Fibroblast of skin of scalp (primary cell): ENCODE data around the gene ZMYND8.

Experiments used
- DNase-seq: peaks from one replicate; pipeline ENCODE4 v3.0.0-alpha.2; 2013

The ZMYND8 gene

DNA sequence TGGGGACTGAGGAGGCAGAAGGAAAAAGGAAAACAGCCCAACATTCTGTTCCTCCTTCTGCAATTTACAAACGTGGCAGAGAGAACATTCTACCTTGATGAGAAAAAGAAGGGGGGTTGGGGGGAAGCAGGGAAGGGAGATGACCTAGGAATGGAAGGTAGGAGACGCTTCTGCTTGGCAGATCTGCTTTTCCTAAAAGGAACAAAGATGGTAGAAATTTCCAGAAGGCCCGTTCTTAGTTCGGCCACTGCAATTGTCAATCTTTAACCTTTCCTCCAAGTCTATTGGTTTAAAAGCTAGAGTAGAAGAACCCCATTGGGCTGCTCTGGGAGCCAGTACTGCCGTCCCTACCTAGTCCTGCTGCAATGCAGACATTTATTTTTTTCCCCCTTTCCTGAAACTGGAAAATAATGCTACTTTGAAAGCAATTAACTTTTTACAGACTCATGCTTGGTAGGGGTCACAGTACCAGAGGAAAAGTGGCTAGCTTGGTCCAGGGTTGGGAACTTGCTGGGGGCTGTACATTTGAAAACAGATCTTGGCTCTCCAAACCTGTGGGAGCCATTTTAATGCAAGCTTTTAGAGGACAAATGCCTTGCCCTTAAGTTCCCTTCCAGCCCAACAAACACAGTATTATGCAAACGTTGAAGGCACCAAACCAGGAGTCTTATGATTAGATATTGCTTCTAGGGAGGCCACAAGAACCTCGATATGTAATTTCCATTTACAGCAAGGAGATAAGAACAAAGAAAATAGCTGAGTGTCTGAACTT, 2.6 kb downstream of the ZMYND8 start:
- no peak for DNase-seq

- DNase-seq = no peak
Observed at GRCh38 chr20:47353239-47353691, 3.2 kb downstream of the ZMYND8 start.

DNA sequence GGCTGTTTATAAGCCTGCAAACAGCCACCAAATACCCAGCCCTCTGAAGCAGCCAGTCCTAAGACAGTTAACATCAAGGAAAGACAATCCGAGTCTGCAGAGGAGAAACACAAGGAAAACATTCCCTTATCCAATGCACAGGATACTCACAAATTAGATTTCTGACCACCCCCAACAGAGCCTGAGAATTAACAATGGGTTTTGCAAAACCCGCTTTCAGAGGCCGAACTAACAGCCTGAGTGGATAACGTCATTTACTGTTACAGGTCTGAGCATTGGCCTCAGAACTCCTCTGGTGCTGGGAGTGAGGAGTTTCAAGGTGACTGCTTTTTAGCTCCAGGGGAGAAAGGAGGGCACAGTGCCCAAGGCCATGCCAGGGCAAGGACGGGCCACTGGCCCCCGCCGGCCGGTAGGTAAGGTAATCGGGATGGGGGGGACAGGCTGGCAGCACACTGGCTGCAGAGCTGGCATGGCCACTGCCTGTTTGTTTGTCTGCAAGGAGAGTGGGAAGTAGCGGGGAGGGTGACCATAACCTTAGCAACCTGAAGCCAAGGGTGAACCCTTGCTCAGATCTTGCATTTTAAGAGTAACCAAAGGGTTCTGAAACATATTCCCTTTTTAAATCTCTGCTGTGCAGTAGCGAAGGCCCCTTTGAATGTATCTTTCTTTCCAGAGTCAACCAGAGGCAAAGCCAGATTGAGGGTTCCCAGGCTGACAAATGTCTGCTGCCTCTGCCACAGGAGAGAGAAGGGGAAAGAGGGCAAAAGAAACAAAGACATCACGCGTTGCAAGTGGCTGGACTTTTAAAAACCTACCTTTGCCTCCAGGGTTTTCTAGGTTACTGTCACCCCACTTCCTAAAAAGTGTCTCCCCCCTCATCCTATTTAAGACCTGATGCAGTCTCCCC, 3.9 kb downstream of the ZMYND8 start:
- DNase-seq = no peak

GRCh38 chr20:47351643-47352331, 4.7 kb downstream of the ZMYND8 start:
- no peak for DNase-seq

- DNase-seq = peak; percentile 37
Observed at GRCh38 chr20:47350691-47351545, 5.6 kb downstream of the ZMYND8 start.

DNA sequence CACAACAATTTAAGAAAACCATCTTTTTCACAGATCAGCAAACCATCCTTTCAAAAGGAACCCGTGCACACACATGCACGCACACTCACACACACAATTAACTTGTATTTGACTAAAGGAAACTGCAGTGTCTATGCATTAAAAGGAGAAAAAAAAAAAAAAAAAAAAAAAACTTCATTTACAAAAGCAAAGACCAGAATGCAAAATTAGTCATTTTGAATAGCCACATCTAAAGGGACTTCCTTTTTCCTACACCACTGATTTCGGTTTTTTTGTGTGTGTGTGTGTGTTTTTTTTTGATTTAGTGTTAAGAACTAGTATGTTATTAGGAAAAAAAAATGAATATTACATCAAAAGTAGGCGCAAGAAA, 6.3 kb downstream of the ZMYND8 start:
- no peak for DNase-seq

DNA sequence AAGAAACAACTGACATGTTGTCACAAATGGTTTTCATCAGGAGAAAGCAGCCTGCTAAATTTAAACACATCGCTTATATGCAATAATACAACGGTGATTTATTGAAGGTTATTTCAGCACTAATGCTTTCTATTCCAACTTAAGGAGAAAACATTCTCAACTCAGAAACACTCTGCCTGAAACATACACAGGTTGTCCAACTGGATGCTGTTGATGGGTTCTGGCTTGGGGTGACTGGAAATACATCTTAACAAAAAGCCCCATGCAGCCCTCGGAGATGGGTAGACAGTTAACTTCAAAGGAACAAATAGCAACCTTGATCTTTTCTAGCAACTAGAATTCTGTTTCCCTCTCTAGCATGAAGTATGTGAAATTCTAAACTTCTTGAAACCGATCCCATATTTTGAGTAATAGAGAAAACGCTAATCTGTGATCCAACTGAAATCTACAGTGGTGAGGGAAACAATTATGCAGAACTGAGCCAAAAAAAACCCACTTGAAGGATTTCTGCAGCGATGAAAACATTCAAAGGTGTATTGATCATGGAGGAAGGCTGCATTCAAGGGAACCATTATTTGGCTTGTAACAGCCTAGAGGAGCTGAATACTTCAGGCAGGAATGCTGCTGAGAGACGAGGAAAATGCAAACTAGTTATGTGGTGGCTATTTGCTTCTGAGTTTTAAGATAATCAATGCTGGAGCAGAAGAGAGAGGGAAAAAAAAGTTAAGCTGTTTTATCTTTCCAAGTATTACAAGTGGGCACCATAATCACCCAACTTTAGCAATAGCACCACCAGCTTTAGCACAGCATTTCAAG, 6.9 kb downstream of the ZMYND8 start:
- DNase-seq = no peak

DNA sequence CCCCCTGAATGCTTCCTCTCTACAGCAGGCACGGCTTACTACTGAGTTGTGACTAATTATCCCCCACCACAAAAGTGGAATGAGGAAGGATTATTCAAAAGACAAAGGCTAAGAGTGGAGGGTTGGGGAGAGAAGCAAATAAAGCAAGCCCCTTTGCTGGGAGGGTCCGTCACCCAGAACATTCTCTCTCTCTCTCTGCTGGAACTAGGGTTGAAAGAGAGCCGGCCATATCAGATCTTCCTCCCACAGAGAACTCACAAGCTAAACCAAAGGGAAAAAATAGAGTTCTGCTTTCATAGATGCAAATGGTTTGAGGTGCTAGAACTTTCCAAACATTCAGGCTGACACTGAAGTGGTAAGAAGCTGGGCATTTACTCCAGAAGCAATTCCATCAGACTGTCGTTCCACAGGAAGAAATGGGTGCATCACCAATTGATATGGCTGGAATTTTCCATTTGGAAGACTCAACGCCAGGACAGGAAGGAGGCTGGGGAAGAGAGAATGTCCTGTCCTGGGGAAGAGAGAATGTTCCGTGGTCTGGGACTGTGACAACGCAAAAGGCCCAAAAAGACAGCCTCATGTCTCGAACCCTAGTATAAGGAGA, 7.9 kb downstream of the ZMYND8 start:
- DNase-seq = no peak

DNA sequence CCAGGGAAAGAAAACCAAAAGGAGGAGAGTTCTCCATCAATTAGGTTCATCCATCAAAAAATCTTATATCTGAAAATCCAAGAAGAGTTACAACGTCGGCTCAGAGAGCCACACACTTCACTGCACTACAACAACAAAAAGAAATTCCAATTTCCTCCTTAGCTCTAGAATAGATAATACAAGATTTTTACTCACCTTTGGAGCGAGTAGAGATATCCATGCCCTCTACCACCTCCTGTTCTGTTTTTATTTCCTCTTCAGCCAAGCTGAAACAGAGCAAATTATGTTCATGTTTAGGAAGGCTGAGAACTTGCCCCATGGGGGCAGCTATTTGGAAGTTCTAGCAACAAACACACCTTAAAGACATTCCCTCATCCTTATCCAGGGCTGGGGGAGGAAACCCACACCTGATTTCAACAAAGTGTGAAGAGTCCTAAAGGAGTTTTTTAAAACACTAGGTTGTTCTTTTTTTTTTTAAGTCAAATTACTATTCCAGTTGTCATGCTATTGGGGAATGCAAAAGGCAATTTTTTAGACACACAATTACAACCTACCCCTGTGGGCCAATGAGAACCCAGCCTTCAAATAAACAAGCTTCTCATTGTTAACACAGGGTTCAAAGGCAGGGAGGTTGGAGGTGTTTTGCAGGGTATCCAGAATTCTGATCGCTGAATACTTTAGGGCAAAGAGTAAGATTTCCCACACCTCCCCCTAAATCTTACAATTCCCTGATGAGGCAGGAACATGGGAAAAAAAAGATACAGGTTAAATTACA, 8.7 kb downstream of the ZMYND8 start:
- DNase-seq = no peak

DNA sequence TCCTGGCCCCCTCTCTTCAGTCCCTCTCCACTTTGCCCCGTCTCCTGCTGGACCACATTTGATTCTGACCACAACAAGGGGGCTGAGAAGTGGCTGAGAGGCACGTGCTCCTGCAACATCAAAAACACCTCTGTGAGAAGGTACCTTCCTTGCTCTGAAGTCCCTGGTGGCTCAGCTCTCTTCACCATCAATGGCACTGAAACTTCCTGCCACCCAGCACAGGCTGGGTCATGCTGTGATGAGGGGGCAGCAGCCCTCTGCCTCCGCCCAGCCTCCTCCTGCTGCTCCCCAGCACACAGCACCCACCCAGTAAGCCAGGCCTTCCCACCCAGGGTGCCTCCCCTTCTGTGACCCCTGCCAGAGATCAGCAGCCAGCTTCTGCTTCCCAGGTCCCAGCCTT, 10.3 kb downstream of the ZMYND8 start:
- no peak for DNase-seq

DNA sequence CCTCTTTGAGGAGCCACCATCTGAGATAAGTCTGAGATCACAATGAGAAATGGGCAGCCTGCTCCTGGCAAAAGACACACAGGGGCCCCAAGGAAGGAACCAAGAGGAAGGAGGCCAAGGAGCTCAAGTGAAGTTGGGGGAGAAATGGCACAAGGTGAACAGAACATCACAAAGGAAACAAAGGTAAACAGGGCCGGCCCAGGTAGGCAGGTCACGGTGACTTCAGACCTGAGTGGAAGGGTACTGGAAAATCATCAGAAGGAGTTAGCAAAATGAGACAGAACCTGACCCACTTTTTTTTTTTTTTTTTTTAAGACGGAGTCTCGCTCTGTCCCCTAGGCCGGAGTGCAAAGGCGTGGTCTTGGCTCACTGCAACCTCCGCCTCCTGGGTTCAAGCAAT, 11.3 kb downstream of the ZMYND8 start:
- no peak for DNase-seq

DNA sequence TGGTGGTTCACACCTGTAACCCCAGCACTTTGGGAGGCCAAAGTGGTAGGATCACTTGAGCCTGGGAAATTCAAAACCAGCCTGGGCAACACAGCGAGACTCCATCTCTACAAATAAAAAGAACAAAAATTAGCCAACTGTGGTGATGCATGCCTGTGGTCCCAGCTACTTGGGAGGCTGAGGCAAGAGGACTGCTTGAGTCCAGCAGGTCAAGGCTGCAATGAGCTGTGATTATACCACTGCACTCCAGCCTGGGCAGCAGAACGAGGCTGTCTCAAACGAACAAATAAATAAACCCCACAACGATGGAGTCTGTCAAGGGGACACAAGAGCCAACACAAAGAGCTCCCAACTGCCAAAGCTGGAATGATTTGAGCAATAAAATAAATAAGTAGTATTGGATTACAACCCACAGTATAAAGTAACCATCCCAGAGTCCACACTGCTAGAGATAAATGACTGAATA, 13.5 kb downstream of the ZMYND8 start:
- no peak for DNase-seq

- DNase-seq = no peak
Observed at GRCh38 chr20:47338131-47338628, 18.3 kb downstream of the ZMYND8 start.

DNA sequence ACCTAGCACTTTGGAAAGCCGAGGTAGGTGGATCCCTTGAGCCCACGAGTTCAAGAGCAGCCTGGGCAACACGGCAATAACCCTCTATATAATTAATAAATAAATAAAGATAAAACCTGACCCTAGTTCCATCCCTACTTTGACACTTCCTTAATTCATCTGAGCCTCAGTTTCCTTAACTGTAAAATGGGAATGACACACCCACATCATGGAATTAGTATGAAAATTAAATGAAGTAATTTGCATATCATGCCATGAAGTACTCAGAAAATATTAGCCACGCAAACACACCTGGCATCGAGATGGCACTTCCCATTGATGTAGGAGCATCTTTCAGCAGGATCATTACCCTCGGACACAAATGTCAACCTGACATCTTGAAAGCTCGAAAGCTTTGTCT, 19.1 kb downstream of the ZMYND8 start:
- DNase-seq = no peak

DNA sequence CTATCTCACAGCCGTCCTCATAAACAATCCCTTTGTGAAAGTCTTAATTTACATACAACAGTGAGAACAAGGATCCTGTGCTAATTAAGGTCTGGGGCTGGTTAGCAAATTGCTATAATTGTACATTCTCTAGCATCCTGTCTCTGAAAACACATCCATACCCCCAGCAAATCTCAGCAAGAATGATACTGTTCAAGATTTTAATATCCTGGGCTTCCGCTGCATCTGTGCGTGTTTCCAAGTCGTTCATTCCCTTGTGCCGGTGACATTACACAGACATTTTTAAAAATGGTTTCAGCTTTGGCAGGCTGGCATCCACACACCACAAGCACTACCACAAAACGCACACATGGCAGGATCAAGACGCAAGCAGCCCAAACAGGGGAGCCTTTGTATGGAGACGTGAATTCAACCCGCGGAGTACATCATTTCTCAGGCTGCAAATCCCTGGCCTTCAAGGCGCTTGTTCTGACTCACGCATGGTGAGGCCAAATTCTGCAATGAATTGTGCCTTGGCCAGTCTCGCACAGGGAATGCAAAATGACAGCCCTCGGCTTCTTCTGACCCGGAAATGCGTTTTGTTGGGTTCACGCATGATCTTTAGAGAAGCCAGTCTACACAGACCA, 20.3 kb downstream of the ZMYND8 start:
- DNase-seq = peak; percentile 63

GRCh38 chr20:47335251-47336128, 21.0 kb downstream of the ZMYND8 start:
- DNase-seq = no peak

DNA sequence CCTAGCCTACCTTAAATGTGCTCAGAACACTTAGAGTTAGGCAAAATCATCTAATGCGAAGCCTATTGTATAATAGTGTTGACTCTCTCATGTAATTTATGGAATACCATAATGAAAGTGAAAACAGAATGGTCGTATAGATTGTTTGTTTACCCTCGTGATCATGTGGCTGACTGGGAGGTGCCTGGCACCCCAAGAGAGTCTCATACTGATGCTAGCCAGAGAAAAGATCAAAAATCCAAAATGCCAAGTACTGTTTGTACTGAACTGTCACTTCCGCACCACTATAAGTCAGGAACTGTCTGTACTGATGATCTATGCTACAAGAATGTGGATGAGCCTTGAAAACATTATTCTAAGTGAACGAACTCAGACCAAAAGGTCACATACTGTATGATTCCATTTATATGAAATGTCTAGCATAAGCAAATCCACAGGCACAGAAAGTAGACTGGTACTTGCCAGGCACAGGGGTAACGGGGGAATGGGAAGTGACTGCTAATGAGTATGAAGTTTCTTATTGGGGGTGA, 22.4 kb downstream of the ZMYND8 start:
- peak; percentile 96 for DNase-seq
